ENCODE measurements around the gene PRKG1. TPM values are rescaled to one million over a fixed set of nuclear protein-coding genes. Genes with fewer than 3 reads are reported as not detected.
"Not testable (repeated sequence)": the region's sequence is repeated elsewhere in the genome, so short reads cannot be mapped to it uniquely, and the experiment has no call there.

Gene PRKG1
- total RNA-seq, 1 donor from 2014 or later: 26.4 TPM

- Mint-ChIP-seq H3K9me3 (no peaks in the 10 kb centered on the region), H3K4me3 (no peak overlapping the region), H3K27me3 (ENCODE audit: insufficient read depth, low read depth) (no peaks in the 10 kb centered on the region), H3K4me1 (no peaks in the 10 kb centered on the region), H3K36me3 (no peaks in the 10 kb centered on the region), H3K27ac (no peak overlapping the region)
- H3K9me3 ChIP-seq (ENCODE audit: low read depth): no peaks in the 10 kb centered on the region
- no peaks in the 10 kb centered on the region for H3K27me3 ChIP-seq
- no peak overlapping the region for H2AFZ ChIP-seq (replicated peaks)
- peak overlapping the region; percentile 46 for H3K4me2 ChIP-seq
- no peak overlapping the region for H3K9ac ChIP-seq
- H3K4me1 ChIP-seq: peaks cover 23% of the 10 kb centered on the region
- peak; percentile 67 for DNase-seq (ENCODE audit: low spot score)
- H3K4me3 ChIP-seq: no peak overlapping the region
- TF ChIP-seq EZH2phosphoT487 (IDR thresholded peaks at IDR 0.05): peak; percentile 91
- TF ChIP-seq CTCF (IDR thresholded peaks at IDR 0.05): no peak
- no peaks in the 10 kb centered on the region for H4K20me1 ChIP-seq (ENCODE audit: low read depth)
- H3K79me2 ChIP-seq (ENCODE audit: low read depth): no peaks in the 10 kb centered on the region
- peak overlapping the region; percentile 59 for H3K27ac ChIP-seq
- H3F3A ChIP-seq (ENCODE audit: low read depth): peaks cover 15% of the 10 kb centered on the region
- H3K36me3 ChIP-seq: no peaks in the 10 kb centered on the region
Observed at GRCh38 chr10:51685768-51686167, 611.5 kb downstream of the PRKG1 start.

GRCh38 chr10:51687296-51687695, 613.0 kb downstream of the PRKG1 start:
- no peak overlapping the region for H2AFZ ChIP-seq (replicated peaks)
- H3K4me1 ChIP-seq: peaks cover 23% of the 10 kb centered on the region
- H3K36me3 Mint-ChIP-seq: no peaks in the 10 kb centered on the region
- no peaks in the 10 kb centered on the region for H3K9me3 Mint-ChIP-seq
- no peak overlapping the region for H3K4me3 ChIP-seq
- no peaks in the 10 kb centered on the region for H3K36me3 ChIP-seq
- no peaks in the 10 kb centered on the region for H3K27me3 ChIP-seq
- H3K27ac ChIP-seq: no peak overlapping the region
- H3K79me2 ChIP-seq (ENCODE audit: low read depth): no peaks in the 10 kb centered on the region
- H3K27ac Mint-ChIP-seq: no peak overlapping the region
- DNase-seq (ENCODE audit: low spot score): no peak
- H3K4me1 Mint-ChIP-seq: no peaks in the 10 kb centered on the region
- H3F3A ChIP-seq (ENCODE audit: low read depth): peaks cover 21% of the 10 kb centered on the region
- H3K4me3 Mint-ChIP-seq: no peak overlapping the region
- H3K9me3 ChIP-seq (ENCODE audit: low read depth): no peaks in the 10 kb centered on the region
- H3K9ac ChIP-seq: no peak overlapping the region
- no peak for TF ChIP-seq EZH2phosphoT487 (IDR thresholded peaks at IDR 0.05)
- TF ChIP-seq EZH2 (IDR thresholded peaks at IDR 0.05): no peak
- no peak for TF ChIP-seq CTCF (IDR thresholded peaks at IDR 0.05)
- no peaks in the 10 kb centered on the region for H4K20me1 ChIP-seq (ENCODE audit: low read depth)
- no peaks in the 10 kb centered on the region for H3K27me3 Mint-ChIP-seq (ENCODE audit: insufficient read depth, low read depth)
- H3K4me2 ChIP-seq: no peak overlapping the region

GRCh38 chr10:51688826-51689225, 614.5 kb downstream of the PRKG1 start:
- not testable (repeated sequence) for H3K4me3 Mint-ChIP-seq; H3K27ac ChIP-seq; H3K4me1 Mint-ChIP-seq; H3K79me2 ChIP-seq (ENCODE audit: low read depth); DNase-seq (ENCODE audit: low spot score); H3K36me3 Mint-ChIP-seq; H3K9me3 Mint-ChIP-seq; H3K27me3 Mint-ChIP-seq (ENCODE audit: insufficient read depth, low read depth); H3K36me3 ChIP-seq; H3K4me3 ChIP-seq; H3K4me2 ChIP-seq; H3K9me3 ChIP-seq (ENCODE audit: low read depth); H3K27me3 ChIP-seq; H4K20me1 ChIP-seq (ENCODE audit: low read depth); H3K9ac ChIP-seq; H3K27ac Mint-ChIP-seq; H2AFZ ChIP-seq (replicated peaks)
- Histone ChIP-seq H3K4me1 (peaks cover 23% of the 10 kb centered on the region), H3F3A (ENCODE audit: low read depth) (peaks cover 21% of the 10 kb centered on the region)

GRCh38 chr10:51689536-51689935, 615.2 kb downstream of the PRKG1 start:
- Mint-ChIP-seq H3K9me3 (no peaks in the 10 kb centered on the region), H3K27me3 (ENCODE audit: insufficient read depth, low read depth) (no peaks in the 10 kb centered on the region), H3K4me1 (no peaks in the 10 kb centered on the region), H3K36me3 (no peaks in the 10 kb centered on the region), H3K27ac (no peak overlapping the region), H3K4me3 (no peak overlapping the region)
- Histone ChIP-seq H3F3A (ENCODE audit: low read depth) (peaks cover 21% of the 10 kb centered on the region), H3K9me3 (ENCODE audit: low read depth) (no peaks in the 10 kb centered on the region), H3K4me2 (no peak overlapping the region), H3K36me3 (no peaks in the 10 kb centered on the region), H3K9ac (no peak overlapping the region), H3K27ac (no peak overlapping the region), H3K4me1 (peaks cover 23% of the 10 kb centered on the region), H4K20me1 (ENCODE audit: low read depth) (no peaks in the 10 kb centered on the region), H3K4me3 (no peak overlapping the region), H3K27me3 (no peaks in the 10 kb centered on the region), H3K79me2 (ENCODE audit: low read depth) (peaks cover 3% of the 10 kb centered on the region), H2AFZ (replicated peaks) (no peak overlapping the region)
- DNase-seq (ENCODE audit: low spot score): no peak
- TF ChIP-seq CTCF (IDR thresholded peaks at IDR 0.05): no peak
- no peak for TF ChIP-seq EZH2 (IDR thresholded peaks at IDR 0.05)
- no peak for TF ChIP-seq EZH2phosphoT487 (IDR thresholded peaks at IDR 0.05)
